HG02759 (cell line): ENCODE results near the gene SMG9.

Experiments
- ATAC-seq: cut with Tn5 transposase; IDR thresholded peaks from one replicate; pipeline ENCODE4 v1.9.1; 2021; ENCODE audit warnings: mild to moderate bottlenecking, moderate library complexity; ENCODE audit not compliant: unreplicated experiment

Gene SMG9

GRCh38 chr19:43726736-43727592, 27.8 kb downstream of the SMG9 start:
- no peak for ATAC-seq

- ATAC-seq = peak; percentile 55
These were observed 29.3 kb downstream of the SMG9 start for GRCh38 chr19:43725468-43725867.

GRCh38 chr19:43724896-43725295, 29.9 kb downstream of the SMG9 start:
- ATAC-seq = no peak

- ATAC-seq = no peak
These were observed 31.2 kb downstream of the SMG9 start for GRCh38 chr19:43723588-43723987.

GRCh38 chr19:43721469-43722048, 33.2 kb downstream of the SMG9 start:
- ATAC-seq = no peak

- no peak for ATAC-seq
These were observed 33.8 kb downstream of the SMG9 start for GRCh38 chr19:43720936-43721335.

GRCh38 chr19:43719918-43720317, 34.8 kb downstream of the SMG9 start:
- ATAC-seq = no peak

- ATAC-seq = no peak
These were observed 35.3 kb downstream of the SMG9 start for GRCh38 chr19:43719378-43719868.

- ATAC-seq = no peak
These were observed 36.0 kb downstream of the SMG9 start for GRCh38 chr19:43718627-43719377.

GRCh38 chr19:43715776-43716175, 39.0 kb downstream of the SMG9 start, which contains the start of gene IRGC:
Gene IRGC (plus strand): TSS chr19:43716076. CDS start chr19:43718559, 2,483 bp downstream.
- ATAC-seq = no peak

- ATAC-seq = no peak
These were observed 41.6 kb downstream of the SMG9 start for GRCh38 chr19:43713208-43713607.

- no peak for ATAC-seq
These were observed 42.9 kb downstream of the SMG9 start for GRCh38 chr19:43711751-43712355.

- ATAC-seq = no peak
These were observed 46.0 kb downstream of the SMG9 start for GRCh38 chr19:43708716-43709115.

- no peak for ATAC-seq
These were observed 47.5 kb downstream of the SMG9 start for GRCh38 chr19:43707158-43707712.

GRCh38 chr19:43705729-43706128, 49.0 kb downstream of the SMG9 start:
- no peak for ATAC-seq

- no peak for ATAC-seq
These were observed 50.6 kb downstream of the SMG9 start for GRCh38 chr19:43704002-43704705.

- no peak for ATAC-seq
These were observed 54.3 kb downstream of the SMG9 start for GRCh38 chr19:43700395-43701000.

GRCh38 chr19:43699506-43700394, 55.0 kb downstream of the SMG9 start:
- no peak for ATAC-seq

- no peak for ATAC-seq
These were observed 57.5 kb downstream of the SMG9 start for GRCh38 chr19:43697295-43697694.
